UCSD-AML1 (cell line): ENCODE measurements around the gene TSPAN12.
"Not testable (repeated sequence)": the region's sequence is repeated elsewhere in the genome, so short reads cannot be mapped to it uniquely, and the experiment has no call there.

Experiments
- DNase-seq: peaks from one replicate; lab custom pipeline; 2025; ENCODE audit not compliant: unreplicated experiment; lab: John Stamatoyannopoulos, UW

TSPAN12 gene, protein sequence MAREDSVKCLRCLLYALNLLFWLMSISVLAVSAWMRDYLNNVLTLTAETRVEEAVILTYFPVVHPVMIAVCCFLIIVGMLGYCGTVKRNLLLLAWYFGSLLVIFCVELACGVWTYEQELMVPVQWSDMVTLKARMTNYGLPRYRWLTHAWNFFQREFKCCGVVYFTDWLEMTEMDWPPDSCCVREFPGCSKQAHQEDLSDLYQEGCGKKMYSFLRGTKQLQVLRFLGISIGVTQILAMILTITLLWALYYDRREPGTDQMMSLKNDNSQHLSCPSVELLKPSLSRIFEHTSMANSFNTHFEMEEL

DNA sequence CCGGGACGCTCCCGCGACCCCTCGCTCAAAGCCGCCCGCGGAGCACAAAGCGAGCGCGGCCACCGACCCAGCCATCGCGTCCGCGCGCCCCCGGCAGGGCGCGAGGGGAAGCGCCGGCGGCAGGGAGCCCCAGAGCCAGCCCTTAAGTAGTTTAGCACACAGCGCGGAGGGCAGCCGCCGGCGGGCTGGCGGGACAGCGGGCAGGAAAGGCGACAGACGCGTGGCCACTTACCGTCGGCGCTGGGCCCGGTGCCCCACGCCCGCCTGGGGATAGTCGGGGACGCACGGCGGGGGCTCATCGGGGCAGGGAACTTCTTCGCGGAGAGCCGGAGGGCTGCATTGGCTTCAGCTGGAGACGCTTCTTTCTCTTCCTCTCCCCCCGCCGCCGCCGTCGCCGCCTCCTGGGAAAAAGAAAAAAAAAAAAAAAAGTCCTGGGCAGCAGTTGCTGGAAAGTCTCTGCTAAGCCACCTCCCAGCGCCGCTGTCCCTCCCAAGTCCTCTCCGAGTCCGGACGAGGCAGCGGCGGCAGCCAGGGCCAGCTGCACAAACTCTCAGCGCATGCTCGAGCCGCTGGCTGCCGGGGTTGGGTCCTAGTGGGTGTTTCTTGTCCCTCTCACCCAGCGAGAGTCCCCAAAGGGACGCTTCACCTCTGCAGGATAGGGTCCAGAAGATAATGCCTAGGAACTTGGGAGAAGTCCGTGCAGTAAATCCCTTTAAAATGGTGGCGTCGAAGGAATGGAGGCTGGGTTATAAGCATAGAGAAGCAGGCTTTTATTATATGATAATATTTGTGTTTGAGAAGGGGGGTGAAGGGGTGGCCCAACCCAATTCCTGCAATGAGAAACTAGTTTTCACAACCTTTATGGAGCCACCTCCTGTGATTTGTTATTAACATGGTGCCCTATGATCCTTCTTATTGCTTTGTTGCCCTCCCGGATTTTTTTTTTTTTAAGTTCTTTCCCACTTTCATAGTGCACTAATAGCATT, at the start of gene TSPAN12:
Gene TSPAN12 (minus strand): TSS at position 557 of the 986 bp plus-strand sequence. CDS start 1,381 bp downstream, outside the sequence.
- DNase-seq, result no peak

DNA sequence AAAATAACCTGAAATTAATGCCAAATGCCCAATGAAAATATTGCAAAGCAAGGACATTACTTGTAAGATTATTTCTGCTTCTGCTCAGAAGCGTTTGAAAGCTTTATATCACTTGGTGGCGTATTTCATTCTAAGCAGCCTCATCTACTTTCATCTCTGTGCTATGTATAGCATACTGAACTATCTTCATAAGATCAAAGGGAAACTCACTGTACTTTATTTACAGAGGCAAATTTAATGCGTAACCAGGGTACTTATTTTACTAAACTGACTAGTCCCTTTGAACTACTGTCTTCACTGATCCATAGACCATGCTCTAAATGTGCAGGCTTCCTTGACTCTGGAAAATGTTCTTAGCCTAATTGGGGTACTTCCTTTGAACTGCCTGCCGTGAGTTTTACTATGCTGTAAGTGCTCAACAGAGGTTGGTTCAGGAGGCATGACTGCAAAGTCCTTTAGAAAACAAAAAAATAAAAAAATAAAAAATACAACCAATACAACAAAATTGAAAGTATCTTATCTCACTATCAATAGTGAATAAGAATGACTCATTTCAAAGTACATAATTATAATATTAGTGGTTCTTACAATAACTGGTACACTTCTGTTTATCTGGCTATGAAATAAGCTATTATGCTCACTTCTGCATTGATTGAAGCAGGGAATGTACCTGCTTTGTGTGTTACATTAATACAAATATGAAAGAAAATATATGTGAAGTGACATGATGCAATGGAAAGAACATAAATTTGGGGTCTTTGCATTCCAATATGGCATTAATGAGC, 41.0 kb upstream of the TSPAN12 start:
- no peak for DNase-seq

DNA sequence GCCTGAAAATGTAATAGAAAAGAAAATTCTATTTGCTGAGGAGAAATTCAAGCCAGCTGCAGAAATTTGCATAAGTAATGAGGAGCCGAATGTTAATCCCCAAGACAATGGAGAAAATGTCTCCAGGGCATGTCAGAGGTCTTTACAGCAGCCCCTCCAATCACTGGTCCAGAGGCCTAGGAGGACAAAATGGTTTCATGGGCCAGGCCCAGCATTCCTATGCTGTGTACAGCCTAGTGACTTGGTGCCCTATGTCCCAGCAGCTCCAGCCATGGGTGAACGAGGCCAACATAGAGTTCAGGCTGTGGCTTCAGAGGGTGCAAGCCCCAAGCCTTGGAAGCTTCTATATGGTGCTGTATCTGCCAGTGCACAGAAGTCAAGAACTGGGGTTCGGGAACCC, 37.3 kb upstream of the TSPAN12 start:
- DNase-seq, result not testable (repeated sequence)

DNA sequence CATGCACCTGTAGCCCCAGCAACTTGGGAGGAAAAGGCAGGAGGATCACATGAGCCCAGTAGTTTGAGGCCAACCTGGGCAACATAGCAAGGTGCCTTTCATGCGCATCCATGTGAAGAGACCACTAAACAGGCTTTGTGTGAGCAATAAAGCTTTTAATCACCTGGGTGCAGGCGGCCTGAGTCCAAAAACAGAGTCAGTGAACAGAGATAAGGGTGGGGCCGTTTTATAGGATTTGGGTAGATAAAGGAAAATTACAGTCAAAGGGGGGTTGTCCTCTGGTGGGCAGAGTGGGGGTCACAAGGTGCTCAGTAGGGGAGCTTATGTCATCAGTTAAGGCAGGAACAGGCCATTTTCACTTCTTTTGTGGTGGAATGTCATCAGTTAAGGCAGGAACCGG, 27.7 kb upstream of the TSPAN12 start:
- not testable (repeated sequence) for DNase-seq

DNA sequence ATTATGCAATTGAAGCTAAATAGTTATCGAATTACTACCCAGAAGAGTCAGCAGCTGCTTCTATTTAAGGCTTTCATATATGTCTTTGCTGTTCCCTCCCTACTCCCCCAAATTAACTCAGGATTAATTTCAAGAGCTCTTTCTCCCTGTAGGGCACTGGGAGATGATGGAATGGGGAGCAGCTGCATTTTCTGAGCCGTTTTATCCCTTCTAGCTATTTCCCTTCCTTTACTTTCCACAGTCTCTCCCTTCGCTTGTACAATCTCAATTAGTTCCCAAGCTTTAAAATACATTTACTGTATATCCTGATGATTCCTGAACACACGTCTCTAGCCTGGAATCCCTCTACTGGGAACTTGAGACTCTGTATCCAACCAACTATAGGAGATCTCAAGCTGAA, 19.8 kb upstream of the TSPAN12 start:
- no peak for DNase-seq

DNA sequence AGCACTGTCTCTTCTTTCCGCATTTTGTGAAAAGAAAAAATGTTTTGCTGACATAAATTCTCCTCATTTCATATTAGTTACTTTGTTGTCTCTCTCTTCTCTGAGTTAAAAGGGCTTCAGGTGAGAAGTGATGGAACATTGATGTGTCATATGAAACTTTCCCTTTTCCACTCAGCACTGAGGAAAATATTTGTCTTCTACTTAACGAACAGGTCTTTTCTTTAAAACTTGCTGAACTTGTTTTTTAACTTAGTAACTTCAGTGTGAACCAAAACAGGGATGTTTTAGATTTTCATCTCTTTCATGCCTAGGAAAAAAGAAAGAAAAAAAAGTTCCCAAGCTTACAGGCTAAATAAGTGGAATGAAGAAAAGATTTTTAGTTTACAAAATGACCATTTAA, 19.0 kb upstream of the TSPAN12 start:
- DNase-seq, result no peak

DNA sequence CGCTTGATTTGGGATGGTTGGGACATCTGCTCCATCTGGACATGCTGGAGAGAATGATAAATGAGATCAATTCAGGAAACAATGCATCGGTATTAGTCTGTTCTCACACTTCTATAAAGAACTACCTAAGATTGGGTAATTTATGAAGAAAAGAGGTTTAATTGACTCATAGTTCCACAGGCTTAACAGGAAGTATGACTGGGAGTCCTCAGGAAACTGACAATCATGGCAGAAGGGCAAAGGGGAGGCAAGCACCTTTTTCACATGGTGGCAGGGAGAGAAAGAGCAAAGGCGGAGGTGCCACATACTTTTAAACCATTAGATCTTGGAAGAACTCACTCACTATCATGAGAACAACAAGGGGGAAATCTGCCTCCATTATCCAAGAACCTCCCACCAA, 16.8 kb upstream of the TSPAN12 start:
- DNase-seq, result no peak

DNA sequence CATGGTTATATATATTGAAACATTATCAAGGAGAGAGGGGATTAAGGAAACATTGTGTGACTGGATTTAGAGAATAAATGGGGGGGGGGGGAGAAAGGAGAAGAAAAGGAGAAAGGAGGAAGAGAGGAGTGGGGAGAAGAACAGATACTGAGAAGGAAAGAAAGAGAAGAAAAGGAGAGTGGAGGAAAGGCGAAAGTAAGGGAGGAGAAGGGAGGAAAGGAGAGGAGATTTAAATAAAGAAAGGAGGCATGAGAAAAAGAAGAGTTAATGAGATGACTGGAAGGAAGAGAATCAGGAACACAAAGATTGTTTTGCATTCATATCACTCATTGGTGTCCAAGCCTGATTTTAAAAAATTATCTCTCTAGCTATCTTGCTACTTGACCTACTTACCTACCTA, 16.1 kb upstream of the TSPAN12 start:
- DNase-seq, result no peak

DNA sequence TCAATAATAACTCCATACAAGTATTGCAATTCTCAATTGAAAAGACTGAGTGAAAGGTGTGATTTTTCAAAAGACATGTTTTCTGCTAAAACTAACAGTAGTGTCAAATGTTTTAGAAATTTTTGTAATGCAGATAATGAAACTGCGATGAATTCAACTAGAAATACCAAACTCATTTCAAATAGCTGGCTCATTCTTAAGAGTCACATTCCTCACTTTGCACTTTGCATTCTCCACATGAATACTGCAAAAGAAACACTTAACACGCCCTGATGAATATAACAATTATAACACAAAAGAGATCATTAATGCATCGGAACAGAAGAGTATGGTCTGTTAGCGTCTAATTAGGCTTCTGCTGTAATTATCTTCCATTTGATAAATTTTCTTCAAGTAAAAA, 15.5 kb upstream of the TSPAN12 start:
- DNase-seq, result no peak

DNA sequence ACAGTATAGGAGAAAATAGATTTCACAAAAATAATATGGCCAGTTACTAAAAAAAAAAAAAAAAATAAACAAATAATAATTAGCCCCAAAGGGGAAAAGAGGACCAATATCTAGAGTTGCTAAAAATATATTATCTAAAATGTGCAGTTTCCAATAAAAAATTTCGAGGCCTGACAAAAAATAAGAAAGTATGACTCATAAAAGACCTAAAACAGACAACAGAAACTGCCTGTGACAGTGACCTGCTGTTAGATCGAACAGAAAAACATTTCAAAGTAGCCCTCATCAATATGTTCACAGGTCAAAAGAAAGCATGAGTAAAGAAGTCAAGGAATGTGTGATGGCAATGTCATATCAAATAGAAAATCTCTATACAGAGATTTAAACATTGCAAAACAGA, 11.8 kb upstream of the TSPAN12 start:
- DNase-seq, result no peak

DNA sequence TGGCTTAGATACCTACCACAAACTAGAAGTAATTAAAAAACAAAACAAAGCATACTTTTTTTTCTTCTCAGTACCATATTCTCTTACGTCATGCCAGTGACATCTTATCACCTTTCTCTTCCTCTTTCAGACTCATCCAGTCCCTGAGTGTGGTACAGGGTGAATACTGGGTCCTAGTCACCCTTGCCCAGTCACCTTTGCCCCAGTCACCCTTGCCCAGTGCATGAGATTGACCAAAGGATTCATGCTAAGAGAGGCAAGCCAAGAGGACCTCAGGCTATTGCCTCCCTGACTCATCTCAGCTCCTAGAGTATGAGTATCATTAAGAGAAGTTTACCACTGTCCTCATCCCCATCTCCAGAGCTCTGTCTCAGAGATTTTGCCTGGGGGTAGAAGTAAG, 10.0 kb upstream of the TSPAN12 start:
- DNase-seq, result no peak

DNA sequence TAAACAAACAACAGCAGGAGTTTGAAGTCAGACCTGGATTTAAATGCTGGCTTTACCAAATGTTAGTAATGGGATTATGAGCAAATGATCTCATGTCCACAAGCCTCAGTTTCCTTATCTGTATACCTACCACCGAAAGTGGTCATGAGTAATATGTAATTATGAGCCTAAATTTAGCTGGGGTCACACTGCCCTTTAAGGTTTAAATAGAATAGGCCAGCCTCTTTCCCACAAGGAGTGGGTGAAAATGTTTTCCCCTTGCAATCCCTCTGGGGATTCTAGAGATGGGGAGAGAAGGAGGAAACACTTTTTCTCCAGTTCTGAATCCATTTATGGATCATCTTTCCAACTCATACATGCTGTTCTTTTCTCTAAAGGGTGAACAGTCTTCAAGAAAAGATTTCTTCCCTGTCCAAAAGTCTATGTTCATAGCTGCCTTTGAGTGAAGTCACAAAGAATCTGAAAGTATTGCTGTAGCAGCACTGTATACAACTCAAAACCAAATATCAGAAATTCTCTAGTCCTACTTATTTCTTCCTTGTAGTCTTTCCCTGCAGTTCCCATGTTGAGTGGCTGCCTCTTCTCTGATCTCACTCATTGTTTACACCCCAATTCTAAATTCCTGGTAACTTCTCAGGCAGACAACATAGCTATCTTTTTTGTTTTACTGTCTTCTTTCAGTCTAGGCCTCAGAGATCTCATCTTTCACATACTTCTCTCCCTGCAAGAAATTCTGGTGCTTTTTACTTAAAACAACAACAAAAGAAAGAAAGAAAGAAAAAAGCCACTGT, 7.4 kb upstream of the TSPAN12 start:
- no peak for DNase-seq

DNA sequence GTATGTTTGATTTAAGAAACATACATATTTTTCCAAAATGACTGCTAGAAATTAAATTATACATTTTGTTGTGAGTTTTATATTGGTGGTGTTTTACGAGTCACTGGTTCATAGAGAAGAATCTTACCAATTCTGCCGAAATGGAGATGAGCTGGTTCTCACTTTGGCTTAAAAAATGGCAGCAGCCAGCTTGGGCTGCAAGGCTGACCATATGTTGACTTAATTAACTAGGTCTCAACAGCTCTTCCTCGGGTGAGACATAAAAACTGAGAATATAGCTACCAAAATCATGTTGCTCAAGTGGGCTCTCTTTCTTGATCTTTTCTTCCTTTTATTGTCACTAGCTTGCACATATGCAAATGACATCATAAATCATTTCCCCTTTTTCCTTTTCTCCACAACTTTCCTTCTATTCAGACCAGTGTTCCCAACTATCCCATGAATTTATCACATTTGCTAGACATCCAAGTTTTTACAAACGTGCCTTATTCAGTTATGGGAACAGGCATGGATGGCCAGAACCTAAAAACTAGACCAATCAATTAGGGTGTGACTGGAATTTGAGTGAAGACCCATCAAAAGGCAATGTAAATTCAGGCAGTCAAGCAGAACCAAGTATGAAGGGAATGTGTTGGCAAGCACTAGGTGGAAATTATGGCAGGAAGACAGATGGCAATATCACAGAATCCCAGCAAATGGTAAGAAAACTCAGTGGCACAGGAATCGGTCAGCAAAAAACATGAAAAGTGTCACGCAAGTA, 6.4 kb upstream of the TSPAN12 start:
- no peak for DNase-seq

DNA sequence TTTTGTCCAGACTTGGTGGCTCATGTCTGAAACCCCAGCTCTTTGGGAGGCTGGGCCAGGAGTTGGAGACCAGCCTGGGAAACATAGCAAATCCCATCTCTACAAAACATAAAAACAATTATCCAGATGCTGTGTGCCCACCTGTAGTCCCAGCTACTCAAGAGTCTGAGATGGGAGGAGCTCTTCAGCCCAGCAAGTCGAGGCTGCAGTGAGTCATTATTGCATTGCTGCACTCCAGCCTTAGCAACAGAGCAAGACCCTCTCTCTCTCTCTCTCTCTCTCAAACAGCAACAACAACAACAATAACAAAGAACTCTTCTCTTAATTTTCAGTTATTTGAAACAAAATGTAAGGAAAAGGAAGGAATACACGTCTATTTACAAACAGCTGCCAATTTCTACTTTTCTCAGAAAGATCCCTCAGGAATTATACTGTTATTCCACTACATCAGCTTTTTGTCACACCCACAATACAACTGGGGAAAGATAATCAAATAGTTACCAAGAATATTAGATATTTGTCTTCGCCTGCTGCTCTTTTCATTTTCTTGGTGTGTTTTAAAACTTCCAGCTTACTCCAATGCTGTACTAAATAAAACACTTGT, 5.1 kb upstream of the TSPAN12 start:
- DNase-seq, result no peak

DNA sequence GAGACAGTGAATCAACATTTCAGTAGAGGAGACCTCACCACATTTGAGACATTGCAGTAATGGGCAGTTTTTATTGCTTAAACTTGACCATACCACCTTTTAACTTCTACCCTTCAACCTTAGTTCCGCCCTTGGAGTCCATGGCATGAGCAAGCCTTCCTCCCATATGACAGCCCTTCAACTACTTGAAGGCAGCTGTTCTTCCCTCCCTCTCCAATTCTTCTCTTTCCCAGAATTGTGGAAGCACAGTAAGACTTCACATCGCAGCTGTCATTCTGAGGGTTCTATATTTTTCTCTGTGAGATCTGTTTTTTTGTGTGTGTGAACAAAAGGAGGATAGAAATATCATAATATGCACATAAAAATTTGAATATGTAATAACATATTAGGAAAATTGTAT, 2.2 kb upstream of the TSPAN12 start:
- no peak for DNase-seq

DNA sequence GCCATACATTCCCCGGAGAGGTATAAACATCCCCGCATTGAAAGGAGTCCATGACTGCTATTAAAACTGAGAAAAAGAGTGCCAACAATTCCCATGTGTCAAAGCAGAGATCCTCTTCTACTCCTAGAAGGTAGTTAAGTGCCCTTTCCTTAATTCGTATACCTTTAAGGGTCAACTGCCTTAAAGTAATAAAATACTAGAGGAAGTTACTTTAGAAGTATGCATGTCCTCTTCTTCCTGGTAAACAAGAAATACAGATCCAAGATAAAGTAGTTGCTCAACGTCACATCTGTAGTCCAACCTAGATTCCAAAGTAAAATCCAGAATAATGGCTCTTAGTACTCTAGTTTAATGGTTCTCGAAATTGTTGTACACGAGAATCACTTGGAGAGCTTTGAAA, 1.5 kb upstream of the TSPAN12 start:
- no peak for DNase-seq

DNA sequence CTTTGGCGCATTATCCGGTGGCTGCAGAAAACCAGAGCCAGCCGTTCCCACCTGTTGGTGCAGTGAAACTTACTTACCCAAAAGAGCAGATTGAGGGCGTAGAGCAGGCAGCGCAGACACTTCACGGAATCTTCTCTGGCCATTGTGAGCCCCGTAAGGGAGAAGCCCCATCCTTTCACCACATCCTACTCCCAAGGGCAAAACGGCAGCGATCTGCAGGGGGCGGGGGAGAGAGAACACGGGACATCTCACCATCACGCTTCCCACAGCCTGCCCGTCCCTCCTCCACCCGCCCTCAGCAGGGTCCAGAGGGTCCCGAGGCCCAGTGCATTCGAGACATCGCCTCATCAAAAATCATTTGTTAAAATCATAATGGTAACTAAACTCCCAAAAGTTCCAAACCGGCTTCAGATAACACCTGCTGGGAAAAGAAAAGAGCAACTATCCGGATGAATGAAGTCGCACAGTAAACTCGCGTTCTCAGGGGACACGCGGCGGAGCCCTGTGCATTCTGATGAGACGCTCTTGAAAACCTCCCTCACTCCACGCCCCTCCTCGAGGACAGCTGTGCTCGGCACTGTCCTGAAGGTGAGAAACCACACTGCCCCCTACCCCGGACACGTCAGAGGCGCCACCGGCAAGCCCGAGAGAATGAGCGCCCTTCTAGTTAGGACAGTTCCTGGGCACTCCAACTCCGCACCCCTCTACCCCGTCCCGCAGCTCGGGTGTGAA, 1.2 kb downstream of the TSPAN12 start:
- DNase-seq, result no peak

DNA sequence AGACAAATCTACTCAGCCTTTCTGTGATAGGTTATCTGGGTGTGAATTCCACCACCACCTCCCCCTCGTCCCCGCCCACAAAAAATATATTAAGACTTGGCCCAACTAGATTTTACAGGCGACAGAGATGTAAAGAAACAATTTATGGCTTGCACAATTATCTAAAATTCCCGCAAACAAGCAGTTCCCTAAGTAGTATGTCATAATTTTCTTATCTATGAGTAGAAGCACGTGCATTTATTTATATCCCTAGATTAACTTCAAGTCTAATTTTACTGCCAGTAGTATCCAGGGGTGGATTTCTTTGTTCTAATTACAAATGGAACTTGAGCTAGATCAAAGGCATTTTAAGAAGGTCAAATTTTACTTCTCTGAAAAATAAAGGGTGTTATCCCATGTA, 1.7 kb downstream of the TSPAN12 start:
- no peak for DNase-seq

DNA sequence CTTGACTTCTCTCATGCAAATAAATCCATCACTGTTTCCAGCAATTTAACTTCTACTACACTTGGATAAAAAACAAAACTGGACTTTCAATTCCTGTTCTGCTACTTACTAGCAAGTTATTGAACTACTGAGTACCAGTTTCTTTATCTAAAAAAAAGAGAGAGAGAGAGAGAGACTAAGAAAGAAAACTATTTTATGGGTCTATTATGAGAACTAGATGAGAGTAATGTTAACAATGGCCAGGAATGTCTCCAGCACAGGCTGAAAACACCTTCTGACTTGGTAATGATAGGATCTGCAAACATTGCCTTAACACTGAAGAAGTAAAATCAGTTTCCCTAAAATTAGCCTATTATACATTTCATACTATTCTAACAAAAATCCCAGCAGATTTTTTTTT, 5.2 kb downstream of the TSPAN12 start:
- no peak for DNase-seq
